ENCODE data around the gene RPS6KB2.

The RPS6KB2 gene

GRCh38 chr11:67435727-67436458, 7.6 kb downstream of the RPS6KB2 start:
- Mint-ChIP-seq H3K27ac (peak overlapping the region; percentile 92), H3K4me3 (peak overlapping the region; percentile 99), H3K4me1 (ENCODE audit: low read depth) (peaks cover 43% of the 10 kb centered on the region), H3K27me3 (ENCODE audit: low read depth) (no peaks in the 10 kb centered on the region), H3K9me3 (no peaks in the 10 kb centered on the region), H3K36me3 (ENCODE audit: low read depth) (peaks cover 48% of the 10 kb centered on the region)
- DNase-seq (ENCODE audit: low spot score): no peak

GRCh38 chr11:67436459-67437081, 8.3 kb downstream of the RPS6KB2 start:
- H3K4me3 Mint-ChIP-seq: peak overlapping the region; percentile 99
- H3K4me1 Mint-ChIP-seq (ENCODE audit: low read depth): peaks cover 42% of the 10 kb centered on the region
- H3K9me3 Mint-ChIP-seq: no peaks in the 10 kb centered on the region
- peaks cover 47% of the 10 kb centered on the region for H3K36me3 Mint-ChIP-seq (ENCODE audit: low read depth)
- DNase-seq (ENCODE audit: low spot score): peak; percentile 60
- H3K27ac Mint-ChIP-seq: peak overlapping the region; percentile 92
- H3K27me3 Mint-ChIP-seq (ENCODE audit: low read depth): no peaks in the 10 kb centered on the region

- peaks cover 45% of the 10 kb centered on the region for H3K36me3 Mint-ChIP-seq (ENCODE audit: low read depth)
- no peaks in the 10 kb centered on the region for H3K9me3 Mint-ChIP-seq
- no peaks in the 10 kb centered on the region for H3K27me3 Mint-ChIP-seq (ENCODE audit: low read depth)
- H3K4me3 Mint-ChIP-seq: peak within 1 kb of the TSS; percentile 99
- H3K27ac Mint-ChIP-seq: peak within 1 kb of the TSS; percentile 92
- DNase-seq (ENCODE audit: low spot score): peak; percentile 64
- peaks cover 38% of the 10 kb centered on the region for H3K4me1 Mint-ChIP-seq (ENCODE audit: low read depth)
These were observed 9.0 kb downstream of the RPS6KB2 start, which contains the start of gene PTPRCAP for GRCh38 chr11:67437082-67437808. PTPRCAP (minus strand) TSS chr11:67437682; CDS start chr11:67437619, 63 bp downstream.

- Mint-ChIP-seq H3K4me1 (ENCODE audit: low read depth) (peaks cover 41% of the 10 kb centered on the region), H3K9me3 (no peaks in the 10 kb centered on the region), H3K4me3 (peak overlapping the region; percentile 99), H3K36me3 (ENCODE audit: low read depth) (peaks cover 41% of the 10 kb centered on the region), H3K27ac (peak overlapping the region; percentile 91), H3K27me3 (ENCODE audit: low read depth) (no peaks in the 10 kb centered on the region)
- no peak for DNase-seq (ENCODE audit: low spot score)
These were observed 9.5 kb downstream of the RPS6KB2 start for GRCh38 chr11:67437809-67438157.

- Mint-ChIP-seq H3K27me3 (ENCODE audit: low read depth) (no peaks in the 10 kb centered on the region), H3K9me3 (no peaks in the 10 kb centered on the region), H3K4me3 (peak overlapping the region; percentile 99), H3K4me1 (ENCODE audit: low read depth) (peaks cover 40% of the 10 kb centered on the region), H3K36me3 (ENCODE audit: low read depth) (peaks cover 41% of the 10 kb centered on the region), H3K27ac (peak overlapping the region; percentile 97)
- DNase-seq (ENCODE audit: low spot score): peak; percentile 81
These were observed 10.0 kb downstream of the RPS6KB2 start for GRCh38 chr11:67438158-67438902.

GRCh38 chr11:67439321-67440228, 11.3 kb downstream of the RPS6KB2 start:
- H3K27me3 Mint-ChIP-seq (ENCODE audit: low read depth): no peaks in the 10 kb centered on the region
- H3K27ac Mint-ChIP-seq: peak overlapping the region; percentile 97
- H3K9me3 Mint-ChIP-seq: no peaks in the 10 kb centered on the region
- H3K4me1 Mint-ChIP-seq (ENCODE audit: low read depth): peaks cover 40% of the 10 kb centered on the region
- peak; percentile 50 for DNase-seq (ENCODE audit: low spot score)
- H3K4me3 Mint-ChIP-seq: peak overlapping the region; percentile 99
- peaks cover 37% of the 10 kb centered on the region for H3K36me3 Mint-ChIP-seq (ENCODE audit: low read depth)

GRCh38 chr11:67440229-67441097, 12.2 kb downstream of the RPS6KB2 start:
- peaks cover 33% of the 10 kb centered on the region for H3K36me3 Mint-ChIP-seq (ENCODE audit: low read depth)
- H3K9me3 Mint-ChIP-seq: no peaks in the 10 kb centered on the region
- H3K4me3 Mint-ChIP-seq: peak overlapping the region; percentile 99
- no peak for DNase-seq (ENCODE audit: low spot score)
- H3K27me3 Mint-ChIP-seq (ENCODE audit: low read depth): no peaks in the 10 kb centered on the region
- peak overlapping the region; percentile 97 for H3K27ac Mint-ChIP-seq
- H3K4me1 Mint-ChIP-seq (ENCODE audit: low read depth): peaks cover 46% of the 10 kb centered on the region

GRCh38 chr11:67441098-67441563, 12.8 kb downstream of the RPS6KB2 start:
- no peaks in the 10 kb centered on the region for H3K27me3 Mint-ChIP-seq (ENCODE audit: low read depth)
- H3K9me3 Mint-ChIP-seq: no peaks in the 10 kb centered on the region
- DNase-seq (ENCODE audit: low spot score): no peak
- peak overlapping the region; percentile 81 for H3K27ac Mint-ChIP-seq
- H3K4me1 Mint-ChIP-seq (ENCODE audit: low read depth): peaks cover 52% of the 10 kb centered on the region
- peaks cover 30% of the 10 kb centered on the region for H3K36me3 Mint-ChIP-seq (ENCODE audit: low read depth)
- peak overlapping the region; percentile 29 for H3K4me3 Mint-ChIP-seq

- Mint-ChIP-seq H3K27me3 (ENCODE audit: low read depth) (no peaks in the 10 kb centered on the region), H3K4me3 (peak overlapping the region; percentile 75), H3K36me3 (ENCODE audit: low read depth) (peaks cover 25% of the 10 kb centered on the region), H3K4me1 (ENCODE audit: low read depth) (peaks cover 50% of the 10 kb centered on the region), H3K9me3 (no peaks in the 10 kb centered on the region), H3K27ac (peak overlapping the region; percentile 67)
- DNase-seq (ENCODE audit: low spot score): no peak
These were observed 13.5 kb downstream of the RPS6KB2 start for GRCh38 chr11:67441731-67442351.

- Mint-ChIP-seq H3K9me3 (no peaks in the 10 kb centered on the region), H3K27ac (peak overlapping the region; percentile 84), H3K36me3 (ENCODE audit: low read depth) (peaks cover 18% of the 10 kb centered on the region), H3K4me1 (ENCODE audit: low read depth) (peaks cover 54% of the 10 kb centered on the region), H3K4me3 (peak overlapping the region; percentile 75), H3K27me3 (ENCODE audit: low read depth) (no peaks in the 10 kb centered on the region)
- DNase-seq (ENCODE audit: low spot score): no peak
These were observed 14.5 kb downstream of the RPS6KB2 start for GRCh38 chr11:67442504-67443404.

GRCh38 chr11:67445515-67445914, 17.2 kb downstream of the RPS6KB2 start:
- peaks cover 4% of the 10 kb centered on the region for H3K36me3 Mint-ChIP-seq (ENCODE audit: low read depth)

More at GRCh38 chr11:67445515-67445914, 17.2 kb downstream of the RPS6KB2 start:
- no peak for DNase-seq (ENCODE audit: low spot score)
- H3K9me3 Mint-ChIP-seq: no peaks in the 10 kb centered on the region
- peak overlapping the region; percentile 78 for H3K4me3 Mint-ChIP-seq
- H3K27me3 Mint-ChIP-seq (ENCODE audit: low read depth): no peaks in the 10 kb centered on the region
- peak overlapping the region; percentile 91 for H3K27ac Mint-ChIP-seq
- peaks cover 47% of the 10 kb centered on the region for H3K4me1 Mint-ChIP-seq (ENCODE audit: low read depth)

All from T-helper 2 cell treated with Interferon-gamma antibody and Interleukin-4, amounts not matched to agents 5 μg/mL and 100 μg/mL, for 36 hours (primary cell).